Psoas muscle (tissue), 8 donors: ENCODE data around the gene ZCCHC3. TPM values are rescaled to one million over a fixed set of nuclear protein-coding genes. Genes with fewer than 3 reads are reported as not detected.

ENCODE experiments used
- ATAC-seq, 4 donors: fragments of 200-7000 bp; cut with Tn5 transposase; one replicate each; pipeline ENCODE4 v1.9.1; 2020; ENCODE audit warnings: moderate library complexity in 3 of 4, mild to moderate bottlenecking in 2 of 4
- DNase-seq, 2 donors: peaks; one replicate each; pipeline ENCODE4 v3.0.0-alpha.2; 2020
- H3K27ac ChIP-seq: fragments of 200-600 bp; one replicate; pipeline ENCODE4 v1.8.0; 2022
- H3K27me3 ChIP-seq, 3 donors: fragments of 200-600 bp in 1 of 3; one replicate each; pipeline versions ENCODE4 v1.6.1 to v1.8.0; 2013 to 2022; ENCODE audit warnings: low read length in 2 of 3, mild to moderate bottlenecking in 2 of 3, moderate library complexity in 1 of 3; ENCODE audit not compliant: insufficient read depth in 3 of 3
- H3K36me3 ChIP-seq, 2 donors: fragments of 200-600 bp in 1 of 2; one replicate each; pipeline versions ENCODE4 v1.6.1 to v1.8.0; 2013 to 2022; ENCODE audit warnings: low read depth in 1 of 2, mild to moderate bottlenecking in 1 of 2, moderate library complexity in 1 of 2; ENCODE audit not compliant: insufficient read depth in 1 of 2
- H3K4me1 ChIP-seq: fragments of 200-600 bp; one replicate; pipeline ENCODE4 v1.8.0; 2022
- H3K4me3 ChIP-seq: fragments of 200-600 bp; one replicate; pipeline ENCODE4 v1.8.0; 2022; ENCODE audit warnings: mild to moderate bottlenecking
- H3K9me3 ChIP-seq: fragments of 200-600 bp; one replicate; pipeline ENCODE4 v1.8.0; 2022
- CTCF ChIP-seq: fragments of 200-600 bp; IDR thresholded peaks from one replicate; pipeline ENCODE4 v1.8.0; 2022; ENCODE audit warnings: antibody characterized with exemption
- WGBS, 3 donors: extraction: QIAGEN DNeasy Blood & Tissue Kit; methylation state at CpG; one replicate each; pipeline versions ENCODE4 v1.1.6 to v1.1.7; 2013; 5-methylcytosine and 5-hydroxymethylcytosine counted together
- intact Hi-C, 2 donors: fragments of 100-400 bp; cut with DNase I; formaldehyde crosslinking; loops; one replicate each; pipeline versions ENCODE4 v1.11.0 to v1.14.2; 2022
- polyA plus RNA-seq, 3 donors: library from polyadenylated mRNA; stranded (reverse); fragments of 200-250 nt; gene quantifications; one replicate each; pipeline ENCODE4 v1.2.3, GENCODE V29; 2013
- total RNA-seq, 4 donors: library from RNA; stranded (reverse); fragmentation: NEBNext Ultra II Directional in 2 of 4; extraction: Animal tissue kit (Norgen Biotek cat#: 25700) in 2 of 4; gene quantifications; one replicate each; pipeline versions ENCODE4 v1.2.1 to v1.2.4, GENCODE V29; 2021 to 2023
- donor health status: healthy with polysubstance abuse.
- donor health status: DM: no; HTN: no; CAD: no; lungs with moderate emphysema.
- donor health status: Bipolar disorder and iron deficiency.
- donor health status: healthy.
- donor health status: DM: yes; HTN: yes; CAD: no.
- donor health status: DM: no; HTN: no; CAD: no.
- donor health status: DM: no; HTN: no; CAD: no.
- donor health status: DM: yes; HTN: yes; CAD: no.

ZCCHC3 gene
- total and polyA plus RNA-seq, 7 donors, result 6.8 to 10.2 (median 9.3) TPM

GRCh38 chr20:324177-325044 is 27.0 kb downstream of the ZCCHC3 start:
- DNase-seq, result peak; percentile 93 to 94
- H3K4me1 ChIP-seq, result peaks cover 5% of the 10 kb centered on the region
- peak overlapping the region; percentile 79 for H3K27ac ChIP-seq
- H3K9me3 ChIP-seq, result no peaks in the 10 kb centered on the region
- intact Hi-C loops, result loop anchor here in 1 of 2 donors (1.0 kb wide), 1 partner anchor 27 kb away; the partner anchor contains the start of gene ZCCHC3
- peak overlapping the region; percentile 70 for H3K4me3 ChIP-seq
- TF ChIP-seq CTCF, result peak; percentile 27
- no peaks in the 10 kb centered on the region for H3K27me3 ChIP-seq
- WGBS, 3 donors, result 0 to 1% (median 0%) methylated on average over 64 to 69 of the region's 69 CpGs
- ATAC-seq, result peak; percentile 88 to 94 (median 90)
- peaks cover 0 to 9% of the 10 kb centered on the region in 2 donors for H3K36me3 ChIP-seq

- Histone ChIP-seq H3K36me3 (peaks cover 0 to 5% of the 10 kb centered on the region in 2 donors), H3K9me3 (no peaks in the 10 kb centered on the region), H3K4me3 (peak within 1 kb of the TSS; percentile 70), H3K27me3 (no peaks in the 10 kb centered on the region), H3K27ac (peak within 1 kb of the TSS; percentile 79), H3K4me1 (peaks cover 5% of the 10 kb centered on the region)
- intact Hi-C loops, result no loop called here
- DNase-seq (peak; percentile 97), ATAC-seq (peak; percentile 86 to 92 (median 88))
- no peak for TF ChIP-seq CTCF
- 0 to 1% (median 0%) methylated on average over 51 to 106 of the region's 106 CpGs for WGBS, 3 donors
Observed at GRCh38 chr20:325045-325888, 27.9 kb downstream of the ZCCHC3 start, which contains the start of gene SOX12. TSS of gene SOX12 (plus strand) at chr20:325552. CDS start at chr20:325925, 373 bp downstream.

- Histone ChIP-seq H3K9me3 (no peaks in the 10 kb centered on the region), H3K4me1 (peaks cover 5% of the 10 kb centered on the region), H3K27ac (peak overlapping the region; percentile 79), H3K27me3 (no peaks in the 10 kb centered on the region), H3K4me3 (peak overlapping the region; percentile 70), H3K36me3 (no peaks in the 10 kb centered on the region)
- ATAC-seq (no peak), DNase-seq (peak; percentile 65 to 78)
- intact Hi-C loops, result no loop called here
- 0 to 1% (median 0%) methylated on average over 42 to 103 of the region's 103 CpGs for WGBS, 3 donors
- TF ChIP-seq CTCF, result no peak
Observed at GRCh38 chr20:325889-326644, 28.7 kb downstream of the ZCCHC3 start.

GRCh38 chr20:326645-327185 is 29.3 kb downstream of the ZCCHC3 start:
- no peak for TF ChIP-seq CTCF
- intact Hi-C loops, result no loop called here
- WGBS, 3 donors, result 1% methylated on average over 33 to 38 of the region's 38 CpGs

More at GRCh38 chr20:326645-327185, 29.3 kb downstream of the ZCCHC3 start:
- DNase-seq, result peak; percentile 39 to 69
- Histone ChIP-seq H3K4me1 (peaks cover 5% of the 10 kb centered on the region), H3K4me3 (peak overlapping the region; percentile 70), H3K36me3 (no peaks in the 10 kb centered on the region), H3K9me3 (no peaks in the 10 kb centered on the region), H3K27me3 (no peaks in the 10 kb centered on the region), H3K27ac (no peak overlapping the region)
- no peak for ATAC-seq
